Measurements from ENCODE around the gene AOAH. TPM values are rescaled to one million over a fixed set of nuclear protein-coding genes. Genes with fewer than 3 reads are reported as not detected.

The AOAH gene
- total RNA-seq, 4 donors from 2014 or later, result 1.1 to 4.8 (median 1.6) TPM

- WGBS, result 75% methylated on average over 8 of the region's 8 CpGs
- Histone ChIP-seq H3K27me3 (no peaks in the 10 kb centered on the region), H3K27ac (no peak overlapping the region), H3K4me1 (peaks cover 6% of the 10 kb centered on the region), H3K9me3 (no peaks in the 10 kb centered on the region), H3K4me3 (no peak overlapping the region), H3K36me3 (no peaks in the 10 kb centered on the region)
- DNase-seq (ENCODE audit: low spot score in 2 of 2), result no peak
- no peak for TF ChIP-seq POLR2AphosphoS5 (IDR thresholded peaks at IDR 0.05)
- no peak for TF ChIP-seq POLR2A (IDR thresholded peaks at IDR 0.05)
- no peak for TF ChIP-seq CTCF (IDR thresholded peaks at IDR 0.05)
- no peak for TF ChIP-seq EP300 (IDR thresholded peaks at IDR 0.05)
These were observed 65.7 kb downstream of the AOAH start for GRCh38 chr7:36658335-36659171.

DNA sequence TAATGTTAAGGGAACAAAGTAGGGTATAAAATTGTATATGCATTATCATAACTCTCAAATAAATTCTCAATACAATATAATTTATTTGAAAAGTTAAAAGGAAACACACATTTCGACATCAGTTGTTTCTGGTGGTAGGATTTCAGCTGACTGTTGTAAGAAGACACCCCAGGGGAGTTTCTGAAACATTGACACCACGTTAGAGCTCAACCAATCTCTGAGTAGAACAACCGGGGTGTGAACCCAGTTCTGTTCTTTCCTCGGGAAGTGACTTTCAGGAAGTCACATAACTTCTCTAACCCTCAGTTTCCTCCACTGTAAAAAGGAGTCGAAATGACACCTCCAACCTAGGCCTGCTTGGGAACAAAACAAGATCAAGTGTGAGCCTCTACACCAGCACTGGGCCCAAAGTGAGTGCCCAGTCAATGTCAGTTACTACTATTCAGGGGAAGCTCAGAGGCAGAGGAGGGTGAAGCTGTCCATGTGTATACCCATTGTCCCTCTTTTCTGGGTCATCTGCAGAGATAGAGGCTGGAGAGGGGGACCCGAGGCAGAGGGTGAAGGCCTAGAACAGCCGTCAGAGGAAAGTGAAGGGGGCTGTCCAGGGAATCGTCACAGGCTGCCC is 67.1 kb downstream of the AOAH start:
- no peaks in the 10 kb centered on the region for H3K27me3 ChIP-seq
- H3K36me3 ChIP-seq, result no peaks in the 10 kb centered on the region
- no peak for TF ChIP-seq EP300 (IDR thresholded peaks at IDR 0.05)
- no peak overlapping the region for H3K27ac ChIP-seq
- H3K4me3 ChIP-seq, result no peak overlapping the region
- H3K4me1 ChIP-seq, result peaks cover 6% of the 10 kb centered on the region
- no peak for DNase-seq (ENCODE audit: low spot score in 2 of 2)
- 82% methylated on average over 8 of the region's 8 CpGs for WGBS
- no peaks in the 10 kb centered on the region for H3K9me3 ChIP-seq

DNA sequence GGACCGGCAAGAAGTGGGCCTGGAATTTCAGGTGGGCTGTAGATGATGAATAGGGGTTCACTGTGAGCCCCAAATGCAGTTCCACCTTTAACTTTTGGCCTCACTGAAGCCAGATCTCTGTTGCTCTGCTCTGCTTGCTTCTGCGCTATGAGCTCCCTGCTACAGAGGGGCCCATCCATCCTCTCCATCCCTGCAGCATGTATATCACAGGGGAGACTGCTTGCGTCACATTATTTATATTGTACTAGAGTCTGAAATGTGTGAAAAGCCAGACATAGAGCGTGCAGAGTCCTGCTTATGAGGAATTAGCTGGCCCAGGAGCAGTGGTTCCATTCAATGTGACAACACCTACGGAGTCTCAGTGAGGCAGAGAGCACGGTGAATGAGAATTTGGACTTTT is 69.9 kb downstream of the AOAH start:
- Histone ChIP-seq H3K9me3 (no peaks in the 10 kb centered on the region), H3K36me3 (no peaks in the 10 kb centered on the region), H3K4me3 (no peak overlapping the region), H3K4me1 (peaks cover 9% of the 10 kb centered on the region), H3K27me3 (no peaks in the 10 kb centered on the region), H3K27ac (no peak overlapping the region)
- TF ChIP-seq CTCF (IDR thresholded peaks at IDR 0.05) (no peak), POLR2AphosphoS5 (IDR thresholded peaks at IDR 0.05) (no peak), EP300 (IDR thresholded peaks at IDR 0.05) (no peak), POLR2A (IDR thresholded peaks at IDR 0.05) (no peak)
- 90% methylated on average over 6 of the region's 6 CpGs for WGBS
- no peak for DNase-seq (ENCODE audit: low spot score in 2 of 2)

GRCh38 chr7:36653663-36654355 is 70.5 kb downstream of the AOAH start:
- DNase-seq (ENCODE audit: low spot score in 2 of 2), result no peak
- Histone ChIP-seq H3K9me3 (no peaks in the 10 kb centered on the region), H3K4me1 (peaks cover 3% of the 10 kb centered on the region), H3K4me3 (no peak overlapping the region), H3K36me3 (no peaks in the 10 kb centered on the region), H3K27me3 (no peaks in the 10 kb centered on the region), H3K27ac (no peak overlapping the region)
- TF ChIP-seq POLR2AphosphoS5 (IDR thresholded peaks at IDR 0.05) (no peak), POLR2A (IDR thresholded peaks at IDR 0.05) (no peak), CTCF (IDR thresholded peaks at IDR 0.05) (no peak), EP300 (IDR thresholded peaks at IDR 0.05) (no peak)
- WGBS, result 75% methylated on average over 11 of the region's 11 CpGs

DNA sequence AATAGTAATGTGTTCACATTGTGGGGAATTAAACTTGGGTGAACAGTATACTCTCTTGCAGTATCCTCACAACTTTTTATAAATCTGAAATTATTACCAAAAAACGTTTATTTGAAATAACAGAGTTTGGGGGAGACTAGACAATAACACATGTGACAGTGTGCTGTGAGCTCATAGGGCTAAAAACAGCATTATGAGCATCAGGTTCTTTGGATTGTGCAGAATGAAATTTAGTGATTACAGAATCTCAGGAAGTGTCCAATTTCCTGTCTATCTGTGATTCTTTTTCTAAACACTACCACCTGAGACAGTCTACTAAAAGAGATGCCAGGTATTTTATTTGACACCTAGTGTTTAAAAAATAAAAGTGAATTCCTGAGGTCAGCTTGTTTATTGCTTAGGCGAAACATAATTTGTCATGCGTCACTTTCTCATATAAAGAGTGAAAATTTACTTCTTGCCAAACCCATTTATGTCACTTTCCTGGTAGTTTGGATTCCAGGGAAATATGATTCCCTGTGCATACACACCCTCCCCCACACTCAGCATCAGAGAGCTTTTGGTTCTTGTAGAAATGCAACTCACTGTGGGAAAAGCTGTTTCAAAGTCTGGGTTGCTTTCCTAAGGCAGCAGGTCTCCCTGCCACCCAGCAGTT is 71.2 kb downstream of the AOAH start:
- TF ChIP-seq POLR2A (IDR thresholded peaks at IDR 0.05) (no peak), EP300 (IDR thresholded peaks at IDR 0.05) (no peak), POLR2AphosphoS5 (IDR thresholded peaks at IDR 0.05) (no peak), CTCF (IDR thresholded peaks at IDR 0.05) (no peak)
- no peak overlapping the region for H3K27ac ChIP-seq
- no peaks in the 10 kb centered on the region for H3K9me3 ChIP-seq
- WGBS, result 64% methylated on average over 3 of the region's 3 CpGs
- H3K36me3 ChIP-seq, result no peaks in the 10 kb centered on the region
- peaks cover 3% of the 10 kb centered on the region for H3K4me1 ChIP-seq
- H3K4me3 ChIP-seq, result no peak overlapping the region
- H3K27me3 ChIP-seq, result no peaks in the 10 kb centered on the region
- DNase-seq (ENCODE audit: low spot score in 2 of 2), result no peak

All from suprapubic skin (tissue), 4 donors.